ENCODE data around the gene SUMO3.

GRCh38 chr21:44761747-44762208 lies 56.1 kb downstream of the SUMO3 start:
- no peak for TF ChIP-seq USF2 (IDR thresholded peaks at IDR 0.05; ENCODE audit: low read depth, low read length)
- no peak for TF ChIP-seq ELK1 (IDR thresholded peaks at IDR 0.05; ENCODE audit: borderline replicate concordance, low read depth, low read length)
- no peak for TF ChIP-seq CTCF (conservative IDR thresholded peaks at IDR 0.05; ENCODE audit: low read depth, low read length)
- no peak for TF ChIP-seq RCOR1 (IDR thresholded peaks at IDR 0.05; ENCODE audit: insufficient replicate concordance, low read length)
- TF ChIP-seq POLR2A (IDR thresholded peaks at IDR 0.05; ENCODE audit: low read depth, low read length), result no peak
- no peak for TF ChIP-seq FOS (IDR thresholded peaks at IDR 0.05; ENCODE audit: low read depth, low read length)
- no peak for TF ChIP-seq RFX5 (IDR thresholded peaks at IDR 0.05; ENCODE audit: low read depth, low read length)
- TF ChIP-seq RAD21 (IDR thresholded peaks at IDR 0.05; ENCODE audit: low read length), result no peak
- no peak for TF ChIP-seq MXI1 (IDR thresholded peaks at IDR 0.05; ENCODE audit: borderline replicate concordance, low read depth, low read length)
- TF ChIP-seq MAFK (IDR thresholded peaks at IDR 0.05; ENCODE audit: low read depth, low read length), result no peak

Measured in IMR-90 (cell line).